K562 (cell line): ENCODE results near the gene MYO15B. TPM values are rescaled to one million over a fixed set of nuclear protein-coding genes. Genes with fewer than 3 reads are reported as not detected.

Experiments
- ATF4 ChIP-seq: fragments of 450-650 bp; formaldehyde crosslinking; IDR thresholded peaks from 2 replicates; pipeline ENCODE4 v1.4.0; 2022; ENCODE audit warnings: mild to moderate bottlenecking, moderate library complexity
- HMGN3 ChIP-seq: IDR thresholded peaks from 2 replicates; pipeline ENCODE4 v1.6.1; 2011; ENCODE audit warnings: borderline replicate concordance, low read depth, mild to moderate bottlenecking, mixed read lengths, low read length; ENCODE audit not compliant: insufficient read length; ENCODE audit errors: extremely low read depth
- HNRNPH1 ChIP-seq: fragments of 200-400 bp; formaldehyde crosslinking; optimal IDR thresholded peaks from 2 replicates; pipeline ENCODE3; 2017; ENCODE audit warnings: low read depth, mild to moderate bottlenecking, low read length, moderate library complexity
- JUNB ChIP-seq: fragments of 450-650 bp; formaldehyde crosslinking; conservative IDR thresholded peaks from 2 replicates; pipeline ENCODE4 v1.4.0; 2020; ENCODE audit warnings: mild to moderate bottlenecking
- KAT2B ChIP-seq: IDR thresholded peaks from one replicate; pipeline ENCODE4 v1.6.1; 2012; ENCODE audit warnings: low read depth, mild to moderate bottlenecking, control low read depth, inconsistent platforms, low read length, moderate library complexity
- KDM1A ChIP-seq, 2 experiments: fragments of 450-650 bp; IDR thresholded peaks; 2 replicates each; pipeline ENCODE4 v1.6.1; 2016; ENCODE audit warnings: mild to moderate bottlenecking in 2 of 2
- LCOR ChIP-seq: sonication (generic); formaldehyde crosslinking; IDR thresholded peaks from 2 replicates; pipeline ENCODE4 v1.8.0; 2022; ENCODE audit warnings: mild to moderate bottlenecking, missing genetic modification reagents
- NRF1 ChIP-seq, 2 experiments: fragments of 450-650 bp; IDR thresholded peaks in 1 of 2; conservative IDR thresholded peaks in 1 of 2; 2 replicates each; pipeline ENCODE4 v1.6.1; 2014; ENCODE audit warnings: mild to moderate bottlenecking in 2 of 2
- RBM14 ChIP-seq: fragments of 200-400 bp; formaldehyde crosslinking; IDR thresholded peaks from 2 replicates; pipeline ENCODE4 v1.6.1; 2018; ENCODE audit warnings: low read depth, mild to moderate bottlenecking, low read length, moderate library complexity, borderline replicate concordance; ENCODE audit not compliant: insufficient read depth
- SRF ChIP-seq, 2 experiments: fragments of 250-450, 450-650 bp in 1 of 2; sonication (Bioruptor Pico) in 1 of 2; sonication (generic) in 1 of 2; formaldehyde crosslinking; IDR thresholded peaks; 2 replicates each; pipeline versions ENCODE4 v1.5.0 to v1.5.1; 2020 to 2022; ENCODE audit warnings: mild to moderate bottlenecking in 1 of 2, missing genetic modification reagents in 1 of 2
- TAL1 ChIP-seq: fragments of 450-650 bp; IDR thresholded peaks from 2 replicates; pipeline ENCODE4 v1.6.1; 2016; ENCODE audit warnings: mild to moderate bottlenecking
- TCF7L2 ChIP-seq: fragments of 150-350 bp; IDR thresholded peaks from 2 replicates; pipeline ENCODE4 v1.6.1; 2016; ENCODE audit warnings: low read depth, mild to moderate bottlenecking, low read length, moderate library complexity
- XRCC3 ChIP-seq: fragments of 450-650 bp; IDR thresholded peaks from 2 replicates; pipeline ENCODE4 v1.6.1; 2017; ENCODE audit warnings: mild to moderate bottlenecking, moderate library complexity
- ZNF121 ChIP-seq: sonication (generic); formaldehyde crosslinking; conservative IDR thresholded peaks from 2 replicates; pipeline ENCODE4 v1.8.0; 2022; ENCODE audit warnings: missing genetic modification reagents
- polyA plus RNA-seq, 8 experiments: library from polyadenylated mRNA; depleted of rRNA in 4 of 8; stranded (reverse) in 5 of 8; unstranded in 3 of 8; fragments of >200 nt; fragmentation: Nextera tagmentation in 2 of 8; fragmentation: Illumina TruSeq in 1 of 8; extraction: Ambion mirVana in 2 of 8; extraction: Trizol in 1 of 8; gene quantifications; 2 replicates each; pipeline versions ENCODE4 v1.2.1 to v1.2.3, GENCODE V29; 2011 to 2014; ENCODE audit warnings: inconsistent platforms in 1 of 8, missing spikeins in 1 of 8
- total RNA-seq, 7 experiments: library from RNA; depleted of rRNA in 6 of 7; stranded (reverse); fragments of >200 nt in 6 of 7; fragmentation: Illumina TruSeq in 2 of 7; extraction: Trizol in 2 of 7; gene quantifications; 2 replicates each; pipeline versions ENCODE4 v1.2.1 to v1.2.3, GENCODE V29; 2011 to 2021; ENCODE audit warnings: low replicate concordance in 1 of 7
- TF ChIP-seq, protein P1 (sequence below): sonication (generic); formaldehyde crosslinking; IDR thresholded peaks from 2 replicates; pipeline ENCODE4 v1.8.0; 2022; ENCODE audit warnings: mild to moderate bottlenecking, missing genetic modification reagents, borderline replicate concordance

The MYO15B gene
- total and polyA plus RNA-seq, 9 of the 15 experiments (the other 6 are each of a cell fraction or from before 2014, with no cell fraction given), result 0.05 to 3.1 (median 0.83) TPM; not detected in 2

- TF ChIP-seq KAT2B (no peak), ATF4 (CRISPR knock-in tag) (no peak), RBM14 (no peak), NRF1 (conservative IDR thresholded peaks at IDR 0.05 in 1 of 2, IDR thresholded peaks at IDR 0.05 in 1 of 2) (0 out of 4 replicates have a peak, but pooled peaks of 1 of the 2 experiments have one; percentile 13), XRCC3 (no peak), JUNB (CRISPR knock-in tag) (no peak), SRF (CRISPR knock-in tag; IDR thresholded peaks at IDR 0.05) (no peak), TAL1 (0 out of 2 replicates have a peak, but pooled peaks have one; percentile 3), ZNF121 (CRISPR knock-in tag) (peak; percentile 93), HMGN3 (no peak), TCF7L2 (no peak), HNRNPH1 (no peak), LCOR (CRISPR knock-in tag) (peak; percentile 85; the same call in 1 of the 2 replicates), KDM1A (IDR thresholded peaks at IDR 0.05) (peak; percentile 60 to 78)
- TF ChIP-seq, protein P1, sequence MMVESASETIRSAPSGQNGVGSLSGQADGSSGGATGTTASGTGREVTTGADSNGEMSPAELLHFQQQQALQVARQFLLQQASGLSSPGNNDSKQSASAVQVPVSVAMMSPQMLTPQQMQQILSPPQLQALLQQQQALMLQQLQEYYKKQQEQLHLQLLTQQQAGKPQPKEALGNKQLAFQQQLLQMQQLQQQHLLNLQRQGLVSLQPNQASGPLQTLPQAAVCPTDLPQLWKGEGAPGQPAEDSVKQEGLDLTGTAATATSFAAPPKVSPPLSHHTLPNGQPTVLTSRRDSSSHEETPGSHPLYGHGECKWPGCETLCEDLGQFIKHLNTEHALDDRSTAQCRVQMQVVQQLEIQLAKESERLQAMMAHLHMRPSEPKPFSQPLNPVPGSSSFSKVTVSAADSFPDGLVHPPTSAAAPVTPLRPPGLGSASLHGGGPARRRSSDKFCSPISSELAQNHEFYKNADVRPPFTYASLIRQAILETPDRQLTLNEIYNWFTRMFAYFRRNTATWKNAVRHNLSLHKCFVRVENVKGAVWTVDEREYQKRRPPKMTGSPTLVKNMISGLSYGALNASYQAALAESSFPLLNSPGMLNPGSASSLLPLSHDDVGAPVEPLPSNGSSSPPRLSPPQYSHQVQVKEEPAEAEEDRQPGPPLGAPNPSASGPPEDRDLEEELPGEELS, result no peak
Observed at GRCh38 chr17:75601057-75601987, 13.7 kb downstream of the MYO15B start (continued).
